Kidney (tissue), 14 donors: ENCODE data around the gene WAC. TPM values are rescaled to one million over a fixed set of nuclear protein-coding genes. Genes with fewer than 3 reads are reported as not detected.

ENCODE experiments used
- DNase-seq, 5 donors: peaks; one replicate each; pipeline ENCODE4 v3.0.0-alpha.2; 2013 to 2020
- FAIRE-seq: peaks from 2 replicates; lab custom pipeline; 2012; peaks lifted over from hg19 to GRCh38; lab: Jason Lieb, UNC
- H3K27ac ChIP-seq, 2 donors: one replicate each; pipeline ENCODE4 v1.7.0; 2013; ENCODE audit warnings: low read depth in 2 of 2, low read length in 2 of 2, inconsistent platforms in 1 of 2
- H3K27me3 ChIP-seq: one replicate; pipeline ENCODE4 v1.7.1; 2013; ENCODE audit warnings: low read length, inconsistent platforms; ENCODE audit not compliant: control insufficient read depth, insufficient read depth
- H3K36me3 ChIP-seq, 3 donors: one replicate each; pipeline versions ENCODE4 v1.7.0 to v1.7.1; 2013; ENCODE audit warnings: low read length in 3 of 3, control low read depth in 1 of 3, inconsistent platforms in 1 of 3; ENCODE audit not compliant: insufficient read depth in 3 of 3, control insufficient read depth in 2 of 3
- H3K4me1 ChIP-seq, 3 donors: one replicate each; pipeline versions ENCODE4 v1.7.0 to v1.7.1; 2013; ENCODE audit warnings: low read length in 3 of 3, inconsistent platforms in 1 of 3, low read depth in 1 of 3; ENCODE audit not compliant: control insufficient read depth in 2 of 3, insufficient read depth in 2 of 3
- H3K4me3 ChIP-seq, 3 donors: one replicate each; pipeline versions ENCODE4 v1.7.0 to v1.8.1; 2013; ENCODE audit warnings: low read length in 3 of 3, control low read depth in 1 of 3, inconsistent platforms in 1 of 3
- H3K9ac ChIP-seq, 3 donors: one replicate each; pipeline versions ENCODE4 v1.7.0 to v1.7.1; 2013; ENCODE audit warnings: low read length in 3 of 3, control low read depth in 1 of 3, inconsistent platforms in 1 of 3
- H3K9me3 ChIP-seq, 3 donors: one replicate each; pipeline versions ENCODE4 v1.7.0 to v1.7.1; 2013; ENCODE audit warnings: low read length in 3 of 3, control low read depth in 1 of 3, inconsistent platforms in 1 of 3; ENCODE audit not compliant: control insufficient read depth in 2 of 3, insufficient read depth in 1 of 3
- CTCF ChIP-seq: IDR thresholded peaks from 3 replicates; pipeline ENCODE4 v1.5.1; 2012; ENCODE audit warnings: mild to moderate bottlenecking, moderate library complexity, borderline replicate concordance; ENCODE audit not compliant: insufficient read depth; ENCODE audit errors: extremely low read depth
- intact Hi-C: fragments of 100-400 bp; cut with DNase I; formaldehyde crosslinking; loops from one replicate; pipeline ENCODE4 v1.11.1; 2022
- polyA plus RNA-seq: library from polyadenylated mRNA; stranded (reverse); fragments of 350-450 nt; fragmentation: Illumina TruSeq; extraction: RNeasy Lipid Tissue Mini Kit (QIAGEN cat#74804); gene quantifications from one replicate; pipeline ENCODE4 v1.2.3, GENCODE V29; 2014; ENCODE audit warnings: low read depth, low replicate concordance; ENCODE audit not compliant: insufficient read depth
- total RNA-seq: library from RNA; stranded (reverse); fragmentation: NEBNext Ultra II Directional; extraction: Animal tissue kit (Norgen Biotek cat#: 25700); gene quantifications from one replicate; pipeline ENCODE4 v1.2.1, GENCODE V29; 2021
- donor health status: control.
- donor health status: control.
- donor health status: control.
- donor health status: control.
- donor health status: control.
- donor health status: DM: yes; HTN: yes; CAD: no.
- donor health status: Normal renal cell carcinoma (clear cell type).

WAC gene
- total and polyA plus RNA-seq, 2 donors from 2014 or later = 33.4 to 107 TPM

GRCh38 chr10:28594406-28594805, 61.5 kb downstream of the WAC start:
- Histone ChIP-seq H3K4me3 (no peak overlapping the region), H3K27ac (no peak overlapping the region), H3K9ac (no peak overlapping the region), H3K36me3 (peaks cover 10 to 25% (median 11%) of the 10 kb centered on the region in 3 donors), H3K27me3 (no peaks in the 10 kb centered on the region), H3K4me1 (peaks cover 0 to 5% (median 4%) of the 10 kb centered on the region in 3 donors), H3K9me3 (no peaks in the 10 kb centered on the region)
- FAIRE-seq (peak; percentile 49), DNase-seq (no peak)
- intact Hi-C loops = no loop called here
- TF ChIP-seq CTCF = no peak

DNA sequence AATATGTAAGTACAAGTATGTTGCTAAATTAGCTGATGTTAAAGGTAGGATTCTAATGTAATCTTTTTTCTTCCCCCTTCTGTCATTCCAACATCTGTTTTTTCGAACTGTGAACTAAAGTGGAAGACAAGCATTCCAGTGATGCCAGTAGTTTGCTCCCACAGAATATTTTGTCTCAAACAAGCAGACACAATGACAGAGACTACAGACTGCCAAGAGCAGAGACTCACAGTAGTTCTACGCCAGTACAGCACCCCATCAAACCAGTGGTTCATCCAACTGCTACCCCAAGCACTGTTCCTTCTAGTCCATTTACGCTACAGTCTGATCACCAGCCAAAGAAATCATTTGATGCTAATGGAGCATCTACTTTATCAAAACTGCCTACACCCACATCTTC, 62.7 kb downstream of the WAC start:
- peak in 1 of 5 donors; percentile 24 for DNase-seq
- Histone ChIP-seq H3K4me1 (peaks cover 0 to 5% (median 4%) of the 10 kb centered on the region in 3 donors), H3K27ac (no peak overlapping the region), H3K9me3 (no peaks in the 10 kb centered on the region), H3K9ac (no peak overlapping the region), H3K4me3 (no peak overlapping the region), H3K36me3 (peaks cover 4 to 18% (median 9%) of the 10 kb centered on the region in 3 donors), H3K27me3 (no peaks in the 10 kb centered on the region)
- FAIRE-seq = no peak
- intact Hi-C loops = no loop called here
- TF ChIP-seq CTCF = no peak

- intact Hi-C loops = no loop called here
- H3K27ac ChIP-seq = no peak overlapping the region
- H3K4me1 ChIP-seq = no peaks in the 10 kb centered on the region
- no peak overlapping the region for H3K4me3 ChIP-seq
- H3K9ac ChIP-seq = no peak overlapping the region
- no peak for TF ChIP-seq CTCF
- peaks cover 0 to 3% (median 0%) of the 10 kb centered on the region in 3 donors for H3K36me3 ChIP-seq
- FAIRE-seq = no peak
- H3K9me3 ChIP-seq = no peaks in the 10 kb centered on the region
- DNase-seq = no peak
- no peaks in the 10 kb centered on the region for H3K27me3 ChIP-seq
Measured at GRCh38 chr10:28600056-28600455, 67.1 kb downstream of the WAC start.

DNA sequence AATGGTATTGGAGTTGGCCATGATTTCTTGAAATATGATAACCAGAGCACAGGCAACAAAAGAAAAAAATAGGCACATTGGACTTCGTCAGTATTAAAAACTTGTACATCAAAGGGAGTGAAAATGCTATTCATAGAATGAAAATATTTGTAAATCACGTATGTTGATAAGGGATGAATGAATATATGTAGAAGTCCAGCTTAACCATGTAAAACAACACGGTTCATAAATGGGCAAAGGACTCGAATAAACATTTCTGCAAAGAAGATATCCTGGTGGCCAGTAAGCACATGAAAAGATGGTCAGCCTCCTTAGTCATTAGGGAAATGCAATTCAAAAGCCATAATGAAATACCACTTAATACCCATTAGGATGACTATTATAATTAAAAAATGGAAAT, 68.1 kb downstream of the WAC start:
- no peak for FAIRE-seq
- DNase-seq = no peak
- H3K9ac ChIP-seq = no peak overlapping the region
- H3K27me3 ChIP-seq = no peaks in the 10 kb centered on the region
- no peaks in the 10 kb centered on the region for H3K4me1 ChIP-seq
- no peaks in the 10 kb centered on the region for H3K36me3 ChIP-seq
- H3K27ac ChIP-seq = no peak overlapping the region
- H3K9me3 ChIP-seq = no peaks in the 10 kb centered on the region
- no peak for TF ChIP-seq CTCF
- no peak overlapping the region for H3K4me3 ChIP-seq
- intact Hi-C loops = no loop called here
